ENCODE results near the gene SRPK1.
"Not testable (repeated sequence)": the region's sequence is repeated elsewhere in the genome, so short reads cannot be mapped to it uniquely, and the experiment has no call there.

Gene SRPK1

GRCh38 chr6:35920793-35921732 is at the start of gene SRPK1:
Gene SRPK1, minus strand, starts transcription at chr6:35921098. Its CDS starts 42 bp downstream, at chr6:35921056.
- peak; percentile 81 for DNase-seq (ENCODE audit: low read depth)

- peak; percentile 23 for DNase-seq (ENCODE audit: low read depth)
Observed at GRCh38 chr6:35970181-35970580, 49.3 kb upstream of the SRPK1 start.

GRCh38 chr6:35969646-35970045 is 48.7 kb upstream of the SRPK1 start:
- no peak for DNase-seq (ENCODE audit: low read depth)

GRCh38 chr6:35968821-35969220 is 47.9 kb upstream of the SRPK1 start:
- no peak for DNase-seq (ENCODE audit: low read depth)

- no peak for DNase-seq (ENCODE audit: low read depth)
Observed at GRCh38 chr6:35967076-35967774, 46.3 kb upstream of the SRPK1 start.

GRCh38 chr6:35962779-35963560 is 42.1 kb upstream of the SRPK1 start:
- no peak for DNase-seq (ENCODE audit: low read depth)

- peak; percentile 9 for DNase-seq (ENCODE audit: low read depth)
Observed at GRCh38 chr6:35960187-35960586, 39.3 kb upstream of the SRPK1 start.

- DNase-seq (ENCODE audit: low read depth): no peak
Observed at GRCh38 chr6:35955970-35956369, 35.1 kb upstream of the SRPK1 start.

GRCh38 chr6:35955521-35955920 is 34.6 kb upstream of the SRPK1 start:
- no peak for DNase-seq (ENCODE audit: low read depth)

- peak; percentile 19 for DNase-seq (ENCODE audit: low read depth)
Observed at GRCh38 chr6:35955071-35955470, 34.2 kb upstream of the SRPK1 start.

- DNase-seq (ENCODE audit: low read depth): no peak
Observed at GRCh38 chr6:35954333-35954732, 33.4 kb upstream of the SRPK1 start.

GRCh38 chr6:35948725-35949124 is 27.8 kb upstream of the SRPK1 start:
- peak; percentile 37 for DNase-seq (ENCODE audit: low read depth)

GRCh38 chr6:35945650-35946025 is 24.7 kb upstream of the SRPK1 start:
- peak; percentile 7 for DNase-seq (ENCODE audit: low read depth)

- DNase-seq (ENCODE audit: low read depth): no peak
Observed at GRCh38 chr6:35943390-35943789, 22.5 kb upstream of the SRPK1 start.

- DNase-seq (ENCODE audit: low read depth): no peak
Observed at GRCh38 chr6:35942355-35942754, 21.5 kb upstream of the SRPK1 start.

- DNase-seq (ENCODE audit: low read depth): not testable (repeated sequence)
Observed at GRCh38 chr6:35941170-35941569, 20.3 kb upstream of the SRPK1 start.

GRCh38 chr6:35940014-35940413 is 19.1 kb upstream of the SRPK1 start:
- DNase-seq (ENCODE audit: low read depth): not testable (repeated sequence)

GRCh38 chr6:35939259-35939658 is 18.4 kb upstream of the SRPK1 start:
- DNase-seq (ENCODE audit: low read depth): not testable (repeated sequence)

- DNase-seq (ENCODE audit: low read depth): no peak
Observed at GRCh38 chr6:35936681-35937359, 15.9 kb upstream of the SRPK1 start.

- DNase-seq (ENCODE audit: low read depth): no peak
Observed at GRCh38 chr6:35935469-35935868, 14.6 kb upstream of the SRPK1 start.

- no peak for DNase-seq (ENCODE audit: low read depth)
Observed at GRCh38 chr6:35933844-35934243, 12.9 kb upstream of the SRPK1 start.

GRCh38 chr6:35931873-35932272 is 11.0 kb upstream of the SRPK1 start:
- DNase-seq (ENCODE audit: low read depth): not testable (repeated sequence)

Measured in EH (cell line).